Smooth muscle cell (in vitro differentiated cells): ENCODE data around the gene ZSWIM9. TPM values are rescaled to one million over a fixed set of nuclear protein-coding genes. Genes with fewer than 3 reads are reported as not detected.

Experiments used
- DNase-seq: peaks from one replicate; lab custom pipeline; 2025; ENCODE audit not compliant: unreplicated experiment; lab: John Stamatoyannopoulos, UW
- H2AFZ ChIP-seq: fragments of 200-600 bp; sonication (generic); 2 replicates; pipeline ENCODE4 v1.6.0; 2016; ENCODE audit warnings: antibody characterized with exemption, low read depth, mild to moderate bottlenecking
- H3F3A ChIP-seq: fragments of 200-600 bp; sonication (generic); 2 replicates; pipeline ENCODE4 v1.6.0; 2017; ENCODE audit warnings: antibody characterized with exemption, low read depth
- H3K27ac ChIP-seq: fragments of 200-600 bp; sonication (generic); 2 replicates; pipeline ENCODE4 v1.5.1; 2016; ENCODE audit warnings: low read depth, mild to moderate bottlenecking
- H3K27me3 ChIP-seq: fragments of 200-600 bp; sonication (generic); 2 replicates; pipeline ENCODE4 v1.6.1; 2016; ENCODE audit warnings: low read depth, mild to moderate bottlenecking
- H3K36me3 ChIP-seq: fragments of 200-600 bp; sonication (generic); 2 replicates; pipeline ENCODE4 v1.5.1; 2016; ENCODE audit warnings: low read depth
- H3K4me1 ChIP-seq: fragments of 200-600 bp; sonication (generic); 2 replicates; pipeline ENCODE4 v1.5.1; 2016; ENCODE audit warnings: low read depth
- H3K4me2 ChIP-seq: fragments of 200-600 bp; sonication (generic); 2 replicates; pipeline ENCODE4 v1.6.0; 2016; ENCODE audit warnings: mild to moderate bottlenecking
- H3K4me3 ChIP-seq: fragments of 200-600 bp; sonication (generic); 2 replicates; pipeline ENCODE4 v1.5.1; 2016; ENCODE audit warnings: mild to moderate bottlenecking
- H3K79me2 ChIP-seq: fragments of 200-600 bp; sonication (generic); 2 replicates; pipeline ENCODE4 v1.6.0; 2016; ENCODE audit warnings: low read depth, mild to moderate bottlenecking
- H3K9ac ChIP-seq: fragments of 200-600 bp; sonication (generic); 2 replicates; pipeline ENCODE4 v1.6.0; 2016; ENCODE audit warnings: low read depth
- H3K9me3 ChIP-seq: fragments of 200-600 bp; sonication (generic); replicated peaks from 2 replicates; pipeline ENCODE4 v1.5.1; 2016; ENCODE audit warnings: low read depth
- H4K20me1 ChIP-seq: fragments of 200-600 bp; sonication (generic); 2 replicates; pipeline ENCODE4 v1.6.0; 2016; ENCODE audit warnings: low read depth
- WGBS: methylation state at CpG from one replicate; pipeline ENCODE4 v1.1.7; 2016; ENCODE audit warnings: low lambda C conversion rate; 5-methylcytosine and 5-hydroxymethylcytosine counted together
- polyA plus RNA-seq: library from polyadenylated mRNA; unstranded; fragments of >200 nt; fragmentation: Nextera tagmentation; extraction: Ambion mirVana; gene quantifications from 2 replicates; pipeline ENCODE4 v1.2.1, GENCODE V29; 2016
- total RNA-seq: library from RNA; depleted of rRNA; stranded (reverse); fragments of >200 nt; gene quantifications from 2 replicates; pipeline ENCODE4 v1.2.3, GENCODE V29; 2014
- TF ChIP-seq, protein P1 (sequence below): fragments of 200-600 bp; sonication (generic); IDR thresholded peaks from 2 replicates; pipeline ENCODE4 v1.5.1; 2017; ENCODE audit warnings: borderline replicate concordance, mild to moderate bottlenecking, antibody characterized with exemption; ENCODE audit not compliant: insufficient read depth, poor library complexity, severe bottlenecking

ZSWIM9 gene
- total and polyA plus RNA-seq, 2 experiments from 2014 or later: 1.3 to 1.6 TPM

DNA sequence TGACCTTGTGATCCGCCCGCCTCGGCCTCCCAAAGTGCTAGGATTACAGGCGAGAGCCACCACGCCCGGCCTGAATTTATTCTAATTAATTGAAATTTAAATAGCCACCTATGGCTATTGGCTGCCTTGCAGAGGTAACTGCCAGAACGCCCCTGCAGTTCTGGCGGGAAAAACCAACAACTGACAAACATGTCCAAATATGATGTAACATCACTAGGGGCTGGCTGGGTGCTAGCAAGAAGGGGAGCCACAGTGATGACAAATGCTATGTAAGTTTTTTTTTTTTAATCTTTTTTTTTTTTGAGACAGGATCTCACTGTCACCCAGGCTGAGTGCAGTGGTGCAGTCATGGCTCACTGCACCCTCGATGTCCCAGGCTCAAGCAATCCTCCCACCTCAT lies 12.9 kb downstream of the ZSWIM9 start:
- 96% methylated on average over 9 of the region's 9 CpGs for WGBS
- no peak overlapping the region for H3K4me2 ChIP-seq
- H3K27ac ChIP-seq: no peak overlapping the region
- H3K4me3 ChIP-seq: no peak overlapping the region
- no peaks in the 10 kb centered on the region for H3F3A ChIP-seq
- no peaks in the 10 kb centered on the region for H4K20me1 ChIP-seq
- H3K9ac ChIP-seq: no peak overlapping the region
- H3K36me3 ChIP-seq: peaks cover 7% of the 10 kb centered on the region
- no peaks in the 10 kb centered on the region for H3K27me3 ChIP-seq
- TF ChIP-seq, protein P1, sequence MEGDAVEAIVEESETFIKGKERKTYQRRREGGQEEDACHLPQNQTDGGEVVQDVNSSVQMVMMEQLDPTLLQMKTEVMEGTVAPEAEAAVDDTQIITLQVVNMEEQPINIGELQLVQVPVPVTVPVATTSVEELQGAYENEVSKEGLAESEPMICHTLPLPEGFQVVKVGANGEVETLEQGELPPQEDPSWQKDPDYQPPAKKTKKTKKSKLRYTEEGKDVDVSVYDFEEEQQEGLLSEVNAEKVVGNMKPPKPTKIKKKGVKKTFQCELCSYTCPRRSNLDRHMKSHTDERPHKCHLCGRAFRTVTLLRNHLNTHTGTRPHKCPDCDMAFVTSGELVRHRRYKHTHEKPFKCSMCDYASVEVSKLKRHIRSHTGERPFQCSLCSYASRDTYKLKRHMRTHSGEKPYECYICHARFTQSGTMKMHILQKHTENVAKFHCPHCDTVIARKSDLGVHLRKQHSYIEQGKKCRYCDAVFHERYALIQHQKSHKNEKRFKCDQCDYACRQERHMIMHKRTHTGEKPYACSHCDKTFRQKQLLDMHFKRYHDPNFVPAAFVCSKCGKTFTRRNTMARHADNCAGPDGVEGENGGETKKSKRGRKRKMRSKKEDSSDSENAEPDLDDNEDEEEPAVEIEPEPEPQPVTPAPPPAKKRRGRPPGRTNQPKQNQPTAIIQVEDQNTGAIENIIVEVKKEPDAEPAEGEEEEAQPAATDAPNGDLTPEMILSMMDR: no peak
- H3K79me2 ChIP-seq: no peaks in the 10 kb centered on the region
- H3K9me3 ChIP-seq: peaks cover 5% of the 10 kb centered on the region
- H2AFZ ChIP-seq: no peak overlapping the region
- DNase-seq: no peak
- no peaks in the 10 kb centered on the region for H3K4me1 ChIP-seq

DNA sequence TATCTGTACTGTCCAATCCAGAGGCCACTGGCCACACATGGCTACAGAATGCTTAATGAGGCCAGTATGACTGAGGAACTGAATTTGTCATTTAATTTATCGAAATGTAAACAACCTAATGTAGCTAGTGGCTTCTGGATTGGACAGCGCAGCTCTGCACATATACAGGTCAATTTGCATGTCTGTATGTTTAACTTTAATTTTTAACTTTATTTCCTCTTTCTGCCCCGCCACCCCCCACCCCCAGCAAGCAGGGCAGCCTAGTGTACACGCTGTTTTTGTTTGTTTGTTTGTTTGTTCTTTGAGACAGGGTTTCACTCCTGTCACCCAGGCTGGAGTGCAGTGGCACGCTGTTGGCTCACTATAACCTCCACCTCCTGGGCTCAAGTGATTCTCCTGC lies 15.5 kb downstream of the ZSWIM9 start:
- Histone ChIP-seq H2AFZ (no peak overlapping the region), H3K27ac (no peak overlapping the region), H3F3A (no peaks in the 10 kb centered on the region), H3K4me1 (no peaks in the 10 kb centered on the region), H3K79me2 (no peaks in the 10 kb centered on the region), H3K27me3 (no peaks in the 10 kb centered on the region), H3K4me3 (no peak overlapping the region), H3K4me2 (no peak overlapping the region), H3K9ac (no peak overlapping the region), H4K20me1 (no peaks in the 10 kb centered on the region), H3K36me3 (peaks cover 7% of the 10 kb centered on the region), H3K9me3 (peaks cover 5% of the 10 kb centered on the region)
- DNase-seq: no peak
- 96% methylated on average over 5 of the region's 5 CpGs for WGBS
- TF ChIP-seq, protein P1: no peak

DNA sequence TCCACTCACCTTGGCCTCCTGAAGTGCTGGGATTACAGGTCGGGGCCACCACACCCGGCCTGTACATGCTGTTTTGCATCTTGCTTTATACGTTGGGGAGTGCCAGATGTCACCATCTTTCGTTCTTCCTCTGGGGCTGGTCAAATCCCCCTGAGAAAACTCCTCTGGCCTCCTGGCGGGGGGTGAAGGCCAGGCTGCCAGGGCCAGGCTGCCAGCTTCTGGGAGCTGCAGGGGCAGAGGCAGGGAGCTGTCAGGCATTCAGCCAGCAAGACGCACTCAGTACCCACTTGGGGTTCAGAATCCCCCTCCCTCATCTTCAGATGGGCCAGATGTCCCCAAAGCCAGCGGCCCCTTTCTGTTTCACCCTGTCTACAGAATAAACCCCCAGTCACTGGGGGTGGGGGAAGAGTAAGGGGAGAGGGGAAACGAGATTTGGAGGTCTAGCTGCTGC lies 16.1 kb downstream of the ZSWIM9 start:
- peaks cover 3% of the 10 kb centered on the region for H3K36me3 ChIP-seq
- H4K20me1 ChIP-seq: no peaks in the 10 kb centered on the region
- H3K4me2 ChIP-seq: no peak overlapping the region
- H3K4me1 ChIP-seq: no peaks in the 10 kb centered on the region
- no peaks in the 10 kb centered on the region for H3K27me3 ChIP-seq
- H3K27ac ChIP-seq: no peak overlapping the region
- no peaks in the 10 kb centered on the region for H3F3A ChIP-seq
- no peak overlapping the region for H2AFZ ChIP-seq
- H3K4me3 ChIP-seq: no peak overlapping the region
- H3K9ac ChIP-seq: no peak overlapping the region
- H3K9me3 ChIP-seq: peaks cover 1% of the 10 kb centered on the region
- TF ChIP-seq, protein P1: no peak
- no peak for DNase-seq
- 91% methylated on average over 8 of the region's 8 CpGs for WGBS
- H3K79me2 ChIP-seq: no peaks in the 10 kb centered on the region

DNA sequence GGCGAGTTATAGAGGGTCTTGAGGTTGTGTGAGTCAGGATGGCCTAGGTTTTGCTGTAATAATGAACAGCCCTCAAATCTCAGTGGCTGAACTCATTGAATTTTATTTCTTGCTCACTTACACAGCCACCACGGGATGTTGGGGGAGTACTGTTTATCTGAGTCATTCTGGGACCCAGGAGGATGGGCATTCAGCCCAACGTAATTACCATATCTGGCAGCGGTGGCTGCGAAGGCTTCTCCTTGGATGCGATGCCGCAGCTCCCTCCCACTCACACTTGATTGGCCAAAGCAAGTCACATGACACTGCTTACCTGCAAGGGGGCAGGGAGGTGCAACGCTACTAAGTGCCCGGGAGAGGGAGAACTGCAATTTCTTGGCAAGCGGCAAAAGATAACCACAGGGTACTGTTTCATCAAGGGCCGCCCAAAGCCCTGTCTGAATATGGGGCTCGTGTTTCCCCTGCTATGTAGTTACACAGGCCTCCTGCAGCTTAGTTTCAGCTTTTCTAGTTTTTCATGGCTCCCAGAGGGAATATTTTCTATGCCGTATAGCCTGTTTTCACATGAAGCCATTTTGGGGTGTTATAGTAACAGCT lies 19.9 kb downstream of the ZSWIM9 start:
- no peaks in the 10 kb centered on the region for H3K79me2 ChIP-seq
- H3K4me3 ChIP-seq: no peak overlapping the region
- H3K9me3 ChIP-seq: no peaks in the 10 kb centered on the region
- H3K4me2 ChIP-seq: no peak overlapping the region
- H3K4me1 ChIP-seq: no peaks in the 10 kb centered on the region
- no peaks in the 10 kb centered on the region for H3K27me3 ChIP-seq
- no peaks in the 10 kb centered on the region for H3K36me3 ChIP-seq
- no peaks in the 10 kb centered on the region for H4K20me1 ChIP-seq
- no peak overlapping the region for H2AFZ ChIP-seq
- no peak for DNase-seq
- H3F3A ChIP-seq: no peaks in the 10 kb centered on the region
- H3K27ac ChIP-seq: no peak overlapping the region
- WGBS: 33% methylated on average over 13 of the region's 13 CpGs
- TF ChIP-seq, protein P1: no peak
- H3K9ac ChIP-seq: no peak overlapping the region
